H1 (cell line): Measurements from ENCODE around the gene RALGAPA2. TPM values are rescaled to one million over a fixed set of nuclear protein-coding genes. Genes with fewer than 3 reads are reported as not detected.

Experiments
- CTCF ChIA-PET: fragments of 300-600 bp; sonication (Branson Sonifier 250); formaldehyde crosslinking; loops from one replicate; lab custom pipeline; 2021; ENCODE audit not compliant: partially characterized antibody; lab: Charles Lee
- POLR2A ChIA-PET: fragments of 300-600 bp; sonication (Branson Sonifier 250); formaldehyde crosslinking; loops from one replicate; lab custom pipeline; 2021; ENCODE audit warnings: inconsistent platforms; ENCODE audit not compliant: partially characterized antibody; lab: Charles Lee
- DNase-seq, 2 experiments: peaks; one replicate each; pipeline versions ENCODE4 v3.0.0 to v3.0.0-alpha.2; 2010 to 2022; ENCODE audit warnings: low spot score in 2 of 2, low read depth in 1 of 2, mixed read lengths in 1 of 2
- FAIRE-seq: peaks from 2 replicates; lab custom pipeline; 2011; peaks lifted over from hg19 to GRCh38; lab: Jason Lieb, UNC
- H2AFZ ChIP-seq: 2 replicates; pipeline ENCODE4 v1.8.1; 2012; ENCODE audit warnings: low read length, inconsistent platforms
- H2AK5ac ChIP-seq: 2 replicates; pipeline ENCODE4 v1.6.1; 2013; ENCODE audit warnings: low read depth, low read length
- H2BK120ac ChIP-seq: replicated peaks from 2 replicates; pipeline ENCODE3; 2013; ENCODE audit warnings: low read depth, low read length, inconsistent platforms
- H2BK12ac ChIP-seq: 2 replicates; pipeline ENCODE4 v1.6.1; 2013; ENCODE audit warnings: low read depth, low read length
- H2BK15ac ChIP-seq: 2 replicates; pipeline ENCODE4 v1.6.1; 2013; ENCODE audit warnings: low read length
- H2BK20ac ChIP-seq: 2 replicates; pipeline ENCODE4 v1.6.1; 2013; ENCODE audit warnings: low read length
- H2BK5ac ChIP-seq: 2 replicates; pipeline ENCODE4 v1.6.1; 2013; ENCODE audit warnings: low read depth, low read length
- H3K14ac ChIP-seq: 2 replicates; pipeline ENCODE4 v1.6.1; 2013; ENCODE audit warnings: inconsistent platforms; ENCODE audit not compliant: insufficient read length
- H3K18ac ChIP-seq: 2 replicates; pipeline ENCODE4 v1.6.1; 2013; ENCODE audit warnings: low read length; ENCODE audit errors: extremely low read depth
- H3K23ac ChIP-seq: 2 replicates; pipeline ENCODE4 v1.6.1; 2013; ENCODE audit warnings: inconsistent platforms; ENCODE audit not compliant: insufficient read length
- H3K23me2 ChIP-seq: 2 replicates; pipeline ENCODE4 v1.6.1; 2013; ENCODE audit warnings: low read depth, low read length
- H3K27ac ChIP-seq: 2 replicates; pipeline ENCODE4 v1.6.1; 2011; ENCODE audit warnings: low read depth, low read length, inconsistent platforms
- H3K27me3 ChIP-seq, 4 experiments: replicated peaks in 1 of 4; 1 replicate in 1 of 4; 2 replicates in 3 of 4; pipeline versions ENCODE4 v1.6.1 to v1.8.1; 2011 to 2013; ENCODE audit warnings: low read length in 3 of 4, mild to moderate bottlenecking in 3 of 4, inconsistent platforms in 2 of 4, mixed read lengths in 2 of 4, moderate library complexity in 1 of 4; ENCODE audit not compliant: control insufficient read depth in 3 of 4, insufficient read depth in 3 of 4; ENCODE audit errors: extremely low read depth in 1 of 4
- H3K36me3 ChIP-seq, 4 experiments: 2 replicates each; pipeline versions ENCODE4 v1.6.1 to v1.8.1; 2011 to 2013; ENCODE audit warnings: mild to moderate bottlenecking in 4 of 4, low read length in 3 of 4, moderate library complexity in 2 of 4, control low read depth in 1 of 4, inconsistent platforms in 1 of 4; ENCODE audit not compliant: insufficient read depth in 4 of 4, control insufficient read depth in 2 of 4
- H3K4ac ChIP-seq: replicated peaks from 2 replicates; pipeline ENCODE3; 2013; ENCODE audit warnings: low read length, low read depth, mixed read lengths, inconsistent platforms; ENCODE audit not compliant: insufficient read length
- H3K4me1 ChIP-seq, 4 experiments: replicated peaks in 1 of 4; 1 replicate in 1 of 4; 2 replicates in 3 of 4; pipeline versions ENCODE4 v1.6.1 to v1.8.1; 2011 to 2013; ENCODE audit warnings: low read length in 3 of 4, inconsistent platforms in 2 of 4, mixed read lengths in 1 of 4; ENCODE audit not compliant: insufficient read depth in 4 of 4, control insufficient read depth in 3 of 4
- H3K4me2 ChIP-seq, 2 experiments: 2 replicates each; pipeline versions ENCODE4 v1.6.1 to v1.8.1; 2011 to 2013; ENCODE audit warnings: low read depth in 2 of 2, low read length in 2 of 2, control low read depth in 1 of 2, inconsistent platforms in 1 of 2, mild to moderate bottlenecking in 1 of 2; ENCODE audit not compliant: insufficient read depth in 1 of 2
- H3K4me3 ChIP-seq, 4 experiments: fragments of 200-600, 300-600 bp in 1 of 4; sonication (generic), shearing (Covaris generic), sonication (Bioruptor Twin) in 1 of 4; 2 replicates each; pipeline versions ENCODE4 v1.5.1 to v1.8.1; 2011 to 2016; ENCODE audit warnings: low read length in 4 of 4, low read depth in 3 of 4, control low read depth in 2 of 4, inconsistent platforms in 2 of 4, mild to moderate bottlenecking in 2 of 4, mixed read lengths in 1 of 4, moderate library complexity in 1 of 4; ENCODE audit not compliant: insufficient read depth in 2 of 4; ENCODE audit errors: extremely low read depth in 1 of 4
- H3K56ac ChIP-seq: replicated peaks from 2 replicates; pipeline ENCODE3; 2013; ENCODE audit warnings: low read depth, mild to moderate bottlenecking, mixed read lengths, low read length, inconsistent platforms; ENCODE audit not compliant: insufficient read length
- H3K79me1 ChIP-seq: 2 replicates; pipeline ENCODE4 v1.6.1; 2013; ENCODE audit warnings: low read depth, low read length, control low read depth
- H3K79me2 ChIP-seq, 2 experiments: 2 replicates each; pipeline versions ENCODE4 v1.6.1 to v1.8.1; 2012 to 2013; ENCODE audit warnings: low read length in 2 of 2, mild to moderate bottlenecking in 2 of 2, inconsistent platforms in 1 of 2; ENCODE audit not compliant: insufficient read depth in 2 of 2, control insufficient read depth in 1 of 2
- H3K9ac ChIP-seq, 4 experiments: replicated peaks in 1 of 4; 1 replicate in 1 of 4; 2 replicates in 3 of 4; pipeline versions ENCODE4 v1.6.1 to v1.8.1; 2011 to 2013; ENCODE audit warnings: low read depth in 3 of 4, low read length in 3 of 4, control low read depth in 2 of 4, mild to moderate bottlenecking in 2 of 4, moderate library complexity in 2 of 4, inconsistent platforms in 1 of 4; ENCODE audit errors: extremely low read depth in 1 of 4
- H3K9me3 ChIP-seq, 2 experiments: 2 replicates each; pipeline versions ENCODE4 v1.6.1 to v1.8.1; 2012 to 2013; ENCODE audit warnings: mild to moderate bottlenecking in 2 of 2, moderate library complexity in 2 of 2, control low read depth in 1 of 2, inconsistent platforms in 1 of 2, low read depth in 1 of 2, low read length in 1 of 2, mixed read lengths in 1 of 2; ENCODE audit not compliant: insufficient read depth in 2 of 2
- H4K20me1 ChIP-seq, 2 experiments: replicated peaks in 1 of 2; 2 replicates each; pipeline versions ENCODE3 to v1.8.1; 2011 to 2013; ENCODE audit warnings: inconsistent platforms in 2 of 2, low read length in 2 of 2, mild to moderate bottlenecking in 1 of 2; ENCODE audit not compliant: insufficient read depth in 2 of 2, control insufficient read depth in 1 of 2
- H4K5ac ChIP-seq: 2 replicates; pipeline ENCODE4 v1.6.1; 2013; ENCODE audit warnings: low read length, low read depth, mixed read lengths, inconsistent platforms; ENCODE audit not compliant: insufficient read length
- H4K8ac ChIP-seq: 2 replicates; pipeline ENCODE4 v1.8.0; 2013; ENCODE audit warnings: mild to moderate bottlenecking, moderate library complexity, low read length, inconsistent platforms; ENCODE audit not compliant: insufficient read depth; ENCODE audit errors: extremely low read depth
- H4K91ac ChIP-seq: replicated peaks from 2 replicates; pipeline ENCODE3; 2013; ENCODE audit warnings: low read length, mixed read lengths, inconsistent platforms; ENCODE audit not compliant: insufficient read length
- BCL11A ChIP-seq, 2 experiments: IDR thresholded peaks; one replicate each; pipeline ENCODE4 v1.6.1; 2011; ENCODE audit warnings: low read depth in 2 of 2, low read length in 2 of 2, mild to moderate bottlenecking in 2 of 2
- CREB1 ChIP-seq: IDR thresholded peaks from 2 replicates; pipeline ENCODE4 v1.6.1; 2012; ENCODE audit warnings: inconsistent platforms
- RAD21 ChIP-seq, 2 experiments: IDR thresholded peaks in 1 of 2; conservative IDR thresholded peaks in 1 of 2; 2 replicates each; pipeline ENCODE4 v1.6.1; 2011; ENCODE audit warnings: low read depth in 2 of 2, low read length in 2 of 2, improper control_type of control experiment in 1 of 2, inconsistent platforms in 1 of 2, mild to moderate bottlenecking in 1 of 2, moderate library complexity in 1 of 2
- RNF2 ChIP-seq: fragments of 200-900, 300-1000 bp; sonication (generic); IDR thresholded peaks from 2 replicates; pipeline ENCODE4 v1.7.1; 2016; ENCODE audit warnings: borderline replicate concordance, low read depth, mild to moderate bottlenecking, antibody characterized with exemption, low read length; ENCODE audit not compliant: poor library complexity, severe bottlenecking; ENCODE audit errors: missing control alignments
- SIX5 ChIP-seq: IDR thresholded peaks from 2 replicates; pipeline ENCODE4 v1.6.1; 2011; ENCODE audit warnings: mild to moderate bottlenecking, low read depth, low read length
- SUZ12 ChIP-seq: fragments of 200-600 bp; sonication (generic); IDR thresholded peaks from 2 replicates; pipeline ENCODE4 v1.6.1; 2012; ENCODE audit warnings: mild to moderate bottlenecking, inconsistent platforms, low read length, moderate library complexity, mixed read lengths
- TAF1 ChIP-seq: IDR thresholded peaks from 2 replicates; pipeline ENCODE4 v1.6.1; 2011; ENCODE audit warnings: mild to moderate bottlenecking, low read depth, low read length
- WGBS, 2 experiments: shearing (Covaris generic) in 1 of 2; methylation state at CpG; one replicate each; pipeline versions ENCODE4 v1.1.6 to v1.1.7; 2013 to 2015; ENCODE audit warnings: low lambda C conversion rate in 2 of 2, mixed read lengths in 2 of 2, inconsistent platforms in 1 of 2, low coverage in 1 of 2, missing lambda C conversion rate in 1 of 2; ENCODE audit not compliant: insufficient replicate concordance in 2 of 2, insufficient coverage in 1 of 2, insufficient read length in 1 of 2; ENCODE audit errors: extremely low coverage in 1 of 2, missing lambda C conversion rate in 1 of 2; 5-methylcytosine and 5-hydroxymethylcytosine counted together
- polyA plus RNA-seq, 7 experiments: library from polyadenylated mRNA; depleted of rRNA in 3 of 7; stranded (reverse) in 5 of 7; unstranded in 2 of 7; fragments of >200 nt in 5 of 7; fragments of 200-250 nt in 2 of 7; gene quantifications; 1 replicate in 5 of 7; 2 replicates in 1 of 7; 4 replicates in 1 of 7; pipeline versions ENCODE4 v1.2.1 to v1.2.3, GENCODE V29; 2011 to 2013; ENCODE audit warnings: missing spikeins in 2 of 7, mixed read lengths in 2 of 7
- total RNA-seq: library from RNA; stranded (reverse); fragmentation: NEBNext Ultra II Directional; extraction: Animal tissue kit (Norgen Biotek cat#: 25700); gene quantifications from 2 replicates; pipeline ENCODE4 v1.2.1, GENCODE V29; 2021
- TF ChIP-seq, protein P1 (sequence below): IDR thresholded peaks from 2 replicates; pipeline ENCODE4 v1.6.1; 2012; ENCODE audit warnings: inconsistent platforms
- TF ChIP-seq, protein P2 (sequence below): IDR thresholded peaks from 2 replicates; pipeline ENCODE4 v1.6.1; 2012; ENCODE audit warnings: inconsistent platforms

Gene RALGAPA2
- total and polyA plus RNA-seq, 2 of the 8 experiments (the other 6 are each of a cell fraction or from before 2014, with no cell fraction given), result 5.1 to 25.5 TPM

DNA sequence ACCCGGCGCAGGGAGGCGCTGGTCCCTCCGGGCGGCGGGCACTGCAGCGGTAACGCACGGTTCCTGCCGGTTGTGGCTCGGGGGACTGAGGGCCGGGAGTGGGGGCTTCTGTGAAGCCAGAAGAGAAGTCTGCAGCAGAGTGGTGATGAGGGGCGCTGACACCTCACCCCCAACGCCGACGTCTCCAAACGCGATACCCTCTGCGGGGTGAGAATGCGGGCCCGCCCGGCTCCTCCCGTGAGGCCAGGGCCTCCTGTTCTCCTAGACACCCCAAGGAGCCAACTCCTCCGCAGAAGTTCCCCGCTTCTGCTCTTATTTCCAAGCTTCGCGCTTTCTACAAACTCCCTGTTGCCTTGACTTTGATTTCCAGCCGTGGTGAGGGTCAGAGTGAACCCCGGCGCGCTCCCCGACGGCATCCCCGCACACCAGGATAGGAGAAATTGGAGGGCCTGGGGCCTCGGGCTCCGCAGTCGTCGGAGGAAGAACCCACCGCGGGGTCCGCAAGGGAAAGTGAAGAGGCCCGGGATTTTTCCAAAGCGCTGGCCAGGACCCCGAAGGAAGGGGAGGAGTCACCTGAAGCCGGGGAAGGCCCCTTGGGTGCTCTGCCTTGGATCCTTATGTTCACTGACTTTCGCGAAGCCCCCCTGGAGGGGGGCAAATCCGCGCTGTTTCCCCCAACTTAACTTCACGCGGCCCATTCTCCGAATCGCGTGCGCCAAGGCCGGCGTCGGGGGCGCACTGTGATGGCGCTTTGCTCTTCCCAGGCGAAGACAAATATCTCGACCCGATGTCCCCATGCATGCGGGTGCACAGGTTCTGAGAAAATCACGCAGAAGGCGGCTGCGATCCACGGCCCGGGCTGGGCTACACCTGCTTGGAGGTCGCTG is 347.6 kb downstream of the RALGAPA2 start:
- Histone ChIP-seq H3K9ac (no peak overlapping the region; a peak in 1 of 7 replicates), H4K8ac (peak overlapping the region; percentile 54; the same call in 1 of the 2 replicates), H4K20me1 (peaks cover 0 to 3% of the 10 kb centered on the region in 2 experiments), H3K4me1 (peaks cover 0 to 25% (median 7%) of the 10 kb centered on the region in 4 experiments; a peak in 5 of 7 replicates), H3K18ac (peak overlapping the region; percentile 71), H3K4me2 (peak overlapping the region; percentile 84 to 86), H2BK20ac (0 out of 2 replicates have a peak overlapping the region, but pooled peaks have one; percentile 61), H2BK15ac (no peak overlapping the region), H2AK5ac (no peak overlapping the region), H3K23ac (no peak overlapping the region), H3K27me3 (peaks cover 37 to 92% (median 70%) of the 10 kb centered on the region in 4 experiments), H4K91ac (peak overlapping the region; percentile 39), H2BK5ac (no peak overlapping the region), H2BK120ac (no peak overlapping the region), H2BK12ac (peak overlapping the region; percentile 80; the same call in 1 of the 2 replicates), H3K14ac (no peak overlapping the region), H3K9me3 (no peaks in the 10 kb centered on the region), H3K4ac (no peak overlapping the region), H3K23me2 (peaks cover 39% of the 10 kb centered on the region; the same call in 1 of the 2 replicates), H3K79me2 (no peaks in the 10 kb centered on the region), H3K79me1 (no peaks in the 10 kb centered on the region), H3K4me3 (peak overlapping the region; percentile 31 to 71 (median 52)), H4K5ac (no peak overlapping the region), H2AFZ (no peak overlapping the region), H3K27ac (no peak overlapping the region), H3K56ac (no peak overlapping the region), H3K36me3 (no peaks in the 10 kb centered on the region)
- WGBS, 2 experiments, result 2% methylated on average over 59 of the region's 70 CpGs; no CpG with 5 or more reads in 1 of the 2 experiments
- CTCF ChIA-PET, result no interaction called here
- DNase-seq, result peak in 1 of 2 experiments; percentile 59
- POLR2A ChIA-PET, result interaction anchor here (0.6 to 1.3 kb wide), 2 partner anchors 8 to 151 kb away, joined by 3 read pairs; no protein-coding TSS in a partner anchor
- FAIRE-seq, result no peak
- TF ChIP-seq, protein P1, sequence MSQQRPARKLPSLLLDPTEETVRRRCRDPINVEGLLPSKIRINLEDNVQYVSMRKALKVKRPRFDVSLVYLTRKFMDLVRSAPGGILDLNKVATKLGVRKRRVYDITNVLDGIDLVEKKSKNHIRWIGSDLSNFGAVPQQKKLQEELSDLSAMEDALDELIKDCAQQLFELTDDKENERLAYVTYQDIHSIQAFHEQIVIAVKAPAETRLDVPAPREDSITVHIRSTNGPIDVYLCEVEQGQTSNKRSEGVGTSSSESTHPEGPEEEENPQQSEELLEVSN, result peak; percentile 50
- peak; percentile 71 for TF ChIP-seq CREB1
- no peak for TF ChIP-seq RAD21 (IDR thresholded peaks at IDR 0.05 in 1 of 2, conservative IDR thresholded peaks at IDR 0.05 in 1 of 2; ENCODE audit: low read depth in 2 of 2, low read length in 2 of 2)
- TF ChIP-seq SIX5, result no peak
- peak; percentile 96 for TF ChIP-seq SUZ12
- TF ChIP-seq TAF1, result 0 out of 2 replicates have a peak, but pooled peaks have one; percentile 24
- TF ChIP-seq, protein P2, sequence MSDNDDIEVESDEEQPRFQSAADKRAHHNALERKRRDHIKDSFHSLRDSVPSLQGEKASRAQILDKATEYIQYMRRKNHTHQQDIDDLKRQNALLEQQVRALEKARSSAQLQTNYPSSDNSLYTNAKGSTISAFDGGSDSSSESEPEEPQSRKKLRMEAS, result peak; percentile 67
- TF ChIP-seq RNF2, result peak; percentile 84
- no peak for TF ChIP-seq BCL11A (IDR thresholded peaks at IDR 0.05; ENCODE audit: low read depth in 2 of 2, low read length in 2 of 2)
